ENCODE measurements around the gene RABGGTA.

- TF ChIP-seq POLR2AphosphoS5 (IDR thresholded peaks at IDR 0.05; ENCODE audit: low read depth) (no peak), CTCF (IDR thresholded peaks at IDR 0.05; ENCODE audit: insufficient read depth, low read length) (no peak), REST (IDR thresholded peaks at IDR 0.05; ENCODE audit: insufficient replicate concordance, low read depth) (no peak), GABPA (IDR thresholded peaks at IDR 0.05; ENCODE audit: low read depth) (no peak)
These were observed 12.7 kb downstream of the RABGGTA start for GRCh38 chr14:24258548-24259265.
